NCI-H187 (cell line): Measurements from ENCODE around the gene INHBE.
"Not testable (repeated sequence)": the region's sequence is repeated elsewhere in the genome, so short reads cannot be mapped to it uniquely, and the experiment has no call there.

Experiments used
- DNase-seq, 2 experiments: peaks; one replicate each; lab custom pipeline; 2025; lab: John Stamatoyannopoulos, UW

INHBE gene

GRCh38 chr12:57454566-57455373, at the start of gene INHBE:
Gene INHBE, plus strand, starts transcription at chr12:57455307. Its CDS starts 230 bp downstream, at chr12:57455537.
- DNase-seq, result peak; percentile 70 to 72

- no peak for DNase-seq
Measured at GRCh38 chr12:57410534-57410933, 44.6 kb upstream of the INHBE start.

GRCh38 chr12:57414160-57414559, 40.9 kb upstream of the INHBE start:
- not testable (repeated sequence) for DNase-seq

GRCh38 chr12:57415088-57415487, 40.0 kb upstream of the INHBE start:
- DNase-seq, result no peak

- no peak for DNase-seq
Measured at GRCh38 chr12:57416039-57416996, 38.8 kb upstream of the INHBE start.

GRCh38 chr12:57418255-57418654, 36.9 kb upstream of the INHBE start:
- no peak for DNase-seq

GRCh38 chr12:57419495-57419894, 35.6 kb upstream of the INHBE start:
- DNase-seq, result no peak

GRCh38 chr12:57420482-57420881, 34.6 kb upstream of the INHBE start:
- no peak for DNase-seq

GRCh38 chr12:57426948-57427347, 28.2 kb upstream of the INHBE start:
- not testable (repeated sequence) for DNase-seq

GRCh38 chr12:57428965-57429364, 26.1 kb upstream of the INHBE start:
- no peak for DNase-seq

- no peak for DNase-seq
Measured at GRCh38 chr12:57429473-57430111, 25.5 kb upstream of the INHBE start.

- peak in 1 of 2 experiments; percentile 60 for DNase-seq
Measured at GRCh38 chr12:57430112-57430930, 24.8 kb upstream of the INHBE start.

- DNase-seq, result peak; percentile 91 to 95
Measured at GRCh38 chr12:57430931-57431566, 24.1 kb upstream of the INHBE start, which contains the start of gene R3HDM2. Gene R3HDM2, minus strand, starts transcription at chr12:57431043. Its CDS starts 120,615 bp downstream, at chr12:57310428.

- no peak for DNase-seq
Measured at GRCh38 chr12:57431654-57432188, 23.4 kb upstream of the INHBE start.

GRCh38 chr12:57433370-57433769, 21.7 kb upstream of the INHBE start:
- no peak for DNase-seq

GRCh38 chr12:57434517-57435223, 20.4 kb upstream of the INHBE start, which contains the start of gene INHBC:
Gene INHBC, plus strand, starts transcription at chr12:57434784. Its CDS starts 103 bp downstream, at chr12:57434887.
- no peak for DNase-seq

- no peak for DNase-seq
Measured at GRCh38 chr12:57435293-57435692, 19.8 kb upstream of the INHBE start.

- DNase-seq, result no peak
Measured at GRCh38 chr12:57438400-57438799, 16.7 kb upstream of the INHBE start.

GRCh38 chr12:57439762-57440266, 15.3 kb upstream of the INHBE start:
- DNase-seq, result no peak
